Thoracic aorta (tissue), 2 donors: ENCODE measurements around the gene TBATA. TPM values are rescaled to one million over a fixed set of nuclear protein-coding genes. Genes with fewer than 3 reads are reported as not detected.

Experiments
- ATAC-seq: fragments of 150-250 bp; one replicate; pipeline ENCODE4 v1.8.0; 2017; ENCODE audit warnings: low read depth; ENCODE audit not compliant: insufficient number of reproducible peaks, low FRiP score
- DNase-seq: peaks from one replicate; pipeline ENCODE4 v3.0.0-alpha.2; 2020; ENCODE audit warnings: low spot score
- H3K27ac ChIP-seq, 2 donors: fragments of 200-600 bp; sonication (generic); 1 replicate in 1 of 2; 2 replicates in 1 of 2; pipeline ENCODE4 v1.5.1; 2016; ENCODE audit warnings: mild to moderate bottlenecking in 2 of 2, moderate library complexity in 2 of 2
- H3K27me3 ChIP-seq: fragments of 200-600 bp; sonication (generic); replicated peaks from 2 replicates; pipeline ENCODE4 v1.6.0; 2016; ENCODE audit warnings: mild to moderate bottlenecking; ENCODE audit not compliant: insufficient read depth
- H3K36me3 ChIP-seq: fragments of 200-600 bp; sonication (generic); one replicate; pipeline ENCODE4 v1.5.1; 2016
- H3K4me1 ChIP-seq, 2 donors: fragments of 200-600 bp; sonication (generic); 1 replicate in 1 of 2; 2 replicates in 1 of 2; pipeline versions ENCODE4 v1.5.1 to v1.6.0; 2016; ENCODE audit warnings: low read depth in 2 of 2, mild to moderate bottlenecking in 1 of 2; ENCODE audit not compliant: control insufficient read depth in 1 of 2
- H3K4me3 ChIP-seq: fragments of 200-600 bp; sonication (generic); 2 replicates; pipeline ENCODE4 v1.5.1; 2016; ENCODE audit warnings: mild to moderate bottlenecking
- H3K9me3 ChIP-seq: fragments of 200-600 bp; sonication (generic); 2 replicates; pipeline ENCODE4 v1.5.1; 2016
- CTCF ChIP-seq: fragments of 200-600 bp; sonication (generic); IDR thresholded peaks from one replicate; pipeline ENCODE4 v1.5.1; 2019; ENCODE audit warnings: antibody characterized with exemption
- total RNA-seq, 2 donors: library from RNA; depleted of rRNA; stranded (reverse); fragments of >200 nt; gene quantifications; one replicate each; pipeline versions ENCODE4 v1.1.0 to v1.2.3, GENCODE V29; 2016

The TBATA gene
- total RNA-seq, 2 donors from 2014 or later, result not detected

GRCh38 chr10:70803775-70804420 lies 18.7 kb upstream of the TBATA start:
- H3K27me3 ChIP-seq, result no peaks in the 10 kb centered on the region
- TF ChIP-seq CTCF, result no peak
- ATAC-seq, result no peak
- no peak overlapping the region for H3K4me3 ChIP-seq
- H3K36me3 ChIP-seq, result no peaks in the 10 kb centered on the region
- no peak for DNase-seq
- H3K27ac ChIP-seq, result no peak overlapping the region
- H3K4me1 ChIP-seq, result no peaks in the 10 kb centered on the region
- no peaks in the 10 kb centered on the region for H3K9me3 ChIP-seq

- H3K36me3 ChIP-seq, result no peaks in the 10 kb centered on the region
- H3K4me1 ChIP-seq, result no peaks in the 10 kb centered on the region
- no peaks in the 10 kb centered on the region for H3K9me3 ChIP-seq
- ATAC-seq (no peak), DNase-seq (no peak)
- H3K27ac ChIP-seq, result no peak overlapping the region
- no peak overlapping the region for H3K4me3 ChIP-seq
- H3K27me3 ChIP-seq, result no peaks in the 10 kb centered on the region
- TF ChIP-seq CTCF, result no peak
Measured at GRCh38 chr10:70801854-70802253, 16.7 kb upstream of the TBATA start.

- Histone ChIP-seq H3K4me3 (no peak overlapping the region), H3K9me3 (no peaks in the 10 kb centered on the region), H3K4me1 (no peaks in the 10 kb centered on the region), H3K36me3 (no peaks in the 10 kb centered on the region), H3K27ac (no peak overlapping the region), H3K27me3 (no peaks in the 10 kb centered on the region)
- no peak for TF ChIP-seq CTCF
- no peak for ATAC-seq
- no peak for DNase-seq
Measured at GRCh38 chr10:70799124-70799523, 13.9 kb upstream of the TBATA start.

- Histone ChIP-seq H3K9me3 (no peaks in the 10 kb centered on the region), H3K27ac (no peak overlapping the region), H3K36me3 (no peaks in the 10 kb centered on the region), H3K27me3 (no peaks in the 10 kb centered on the region), H3K4me3 (no peak overlapping the region), H3K4me1 (no peaks in the 10 kb centered on the region)
- DNase-seq (no peak), ATAC-seq (no peak)
- TF ChIP-seq CTCF, result no peak
Measured at GRCh38 chr10:70797840-70798239, 12.7 kb upstream of the TBATA start.

- no peak for TF ChIP-seq CTCF
- no peaks in the 10 kb centered on the region for H3K27me3 ChIP-seq
- DNase-seq, result no peak
- H3K27ac ChIP-seq, result no peak overlapping the region
- no peaks in the 10 kb centered on the region for H3K36me3 ChIP-seq
- H3K4me3 ChIP-seq, result no peak overlapping the region
- ATAC-seq, result no peak
- H3K4me1 ChIP-seq, result no peaks in the 10 kb centered on the region
- H3K9me3 ChIP-seq, result no peaks in the 10 kb centered on the region
Measured at GRCh38 chr10:70795613-70796012, 10.4 kb upstream of the TBATA start.
